Brain microvascular endothelial cell (primary cell): ENCODE measurements around the gene ABCG4.
"Not testable (repeated sequence)": the region's sequence is repeated elsewhere in the genome, so short reads cannot be mapped to it uniquely, and the experiment has no call there.

Source experiments
- DNase-seq: peaks from one replicate; pipeline ENCODE4 v3.0.0-alpha.2; 2020
- H3K27ac ChIP-seq: fragments of 250-450 bp; sonication (Bioruptor Pico); 2 replicates; pipeline ENCODE4 v1.5.1; 2020; ENCODE audit warnings: mild to moderate bottlenecking, moderate library complexity
- H3K27me3 ChIP-seq: fragments of 250-450 bp; sonication (Bioruptor Pico); replicated peaks from 2 replicates; pipeline ENCODE4 v1.5.1; 2020; ENCODE audit warnings: mild to moderate bottlenecking
- H3K36me3 ChIP-seq: fragments of 250-450 bp; sonication (Bioruptor Pico); replicated peaks from 2 replicates; pipeline ENCODE4 v1.5.1; 2020; ENCODE audit warnings: mild to moderate bottlenecking
- H3K4me3 ChIP-seq: 2 replicates; pipeline ENCODE4 v1.5.1; 2011; ENCODE audit warnings: low read depth, mild to moderate bottlenecking, control low read depth, low read length, moderate library complexity
- in situ Hi-C: cut with HindIII; loops from 2 replicates; pipeline ENCODE4 v1.10.0; 2017; ENCODE audit warnings: low sequenced_read_pairs, low pct_ligation_motif_present
- TF ChIP-seq, protein P1 (sequence below): IDR thresholded peaks from 2 replicates; pipeline ENCODE4 v1.5.1; 2011; ENCODE audit warnings: low read depth, mild to moderate bottlenecking, moderate library complexity, low read length, control low read depth, inconsistent platforms; ENCODE audit errors: missing control alignments

Gene ABCG4

DNA sequence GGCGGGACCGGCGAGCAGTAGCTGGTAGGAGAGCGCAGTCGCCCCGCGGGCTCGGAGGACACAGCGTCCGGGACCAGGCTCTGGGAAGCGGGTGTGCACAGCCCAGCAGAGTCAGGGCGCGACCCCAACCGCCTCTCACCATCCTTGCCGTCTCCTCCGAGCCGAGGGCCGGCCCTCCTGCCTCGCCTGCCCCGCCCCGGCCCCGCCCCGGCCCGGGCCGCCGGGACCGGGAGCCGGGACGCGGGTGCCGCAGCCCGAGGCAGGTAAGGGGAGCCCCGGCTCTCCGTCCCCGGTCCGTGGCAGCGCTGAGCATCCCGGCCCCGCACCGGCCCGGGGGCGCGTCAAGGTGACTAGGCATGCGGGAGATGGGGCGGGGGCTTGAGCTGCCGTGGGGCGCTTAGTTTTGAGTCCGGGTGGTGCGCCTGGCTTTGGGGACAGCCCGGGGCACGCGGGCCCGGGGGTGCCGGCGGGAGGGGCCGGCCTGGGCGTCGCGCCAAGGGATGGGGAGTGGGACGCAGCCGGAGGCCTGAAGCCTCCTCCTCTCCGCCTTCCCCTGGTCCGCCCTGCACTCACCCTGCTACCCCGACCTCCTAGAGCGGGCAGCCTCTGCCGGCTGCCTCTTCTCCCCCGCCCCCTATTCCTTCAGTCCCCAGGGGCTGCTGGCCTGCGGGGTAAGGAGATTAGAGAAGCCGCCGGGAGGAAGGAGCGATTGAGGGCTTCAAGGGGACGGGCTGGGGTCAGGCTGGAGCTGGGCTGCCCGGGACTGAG lies at the start of gene ABCG4:
Gene ABCG4 (plus strand): TSS at position 35 of the 768 bp plus-strand sequence. CDS start 914 bp downstream, outside the sequence.
- Histone ChIP-seq H3K36me3 (no peaks in the 10 kb centered on the region), H3K4me3 (peak within 1 kb of the TSS; percentile 57), H3K27ac (no peak within 1 kb of the TSS), H3K27me3 (peaks cover 7% of the 10 kb centered on the region)
- no peak for DNase-seq
- TF ChIP-seq, protein P1, sequence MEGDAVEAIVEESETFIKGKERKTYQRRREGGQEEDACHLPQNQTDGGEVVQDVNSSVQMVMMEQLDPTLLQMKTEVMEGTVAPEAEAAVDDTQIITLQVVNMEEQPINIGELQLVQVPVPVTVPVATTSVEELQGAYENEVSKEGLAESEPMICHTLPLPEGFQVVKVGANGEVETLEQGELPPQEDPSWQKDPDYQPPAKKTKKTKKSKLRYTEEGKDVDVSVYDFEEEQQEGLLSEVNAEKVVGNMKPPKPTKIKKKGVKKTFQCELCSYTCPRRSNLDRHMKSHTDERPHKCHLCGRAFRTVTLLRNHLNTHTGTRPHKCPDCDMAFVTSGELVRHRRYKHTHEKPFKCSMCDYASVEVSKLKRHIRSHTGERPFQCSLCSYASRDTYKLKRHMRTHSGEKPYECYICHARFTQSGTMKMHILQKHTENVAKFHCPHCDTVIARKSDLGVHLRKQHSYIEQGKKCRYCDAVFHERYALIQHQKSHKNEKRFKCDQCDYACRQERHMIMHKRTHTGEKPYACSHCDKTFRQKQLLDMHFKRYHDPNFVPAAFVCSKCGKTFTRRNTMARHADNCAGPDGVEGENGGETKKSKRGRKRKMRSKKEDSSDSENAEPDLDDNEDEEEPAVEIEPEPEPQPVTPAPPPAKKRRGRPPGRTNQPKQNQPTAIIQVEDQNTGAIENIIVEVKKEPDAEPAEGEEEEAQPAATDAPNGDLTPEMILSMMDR = no peak
- in situ Hi-C loops = no loop called here

- no peak overlapping the region for H3K4me3 ChIP-seq
- H3K36me3 ChIP-seq = peaks cover 17% of the 10 kb centered on the region
- H3K27ac ChIP-seq = no peak overlapping the region
- TF ChIP-seq, protein P1 = no peak
- no peaks in the 10 kb centered on the region for H3K27me3 ChIP-seq
- no peak for DNase-seq
- in situ Hi-C loops = no loop called here
Observed at GRCh38 chr11:119099711-119100110, 49.1 kb upstream of the ABCG4 start.

- Histone ChIP-seq H3K27me3 (no peaks in the 10 kb centered on the region), H3K27ac (no peak overlapping the region), H3K36me3 (peaks cover 17% of the 10 kb centered on the region), H3K4me3 (peak overlapping the region; percentile 85)
- peak; percentile 34 for DNase-seq
- TF ChIP-seq, protein P1 = peak; percentile 65
- in situ Hi-C loops = no loop called here
Observed at GRCh38 chr11:119100246-119100970, 48.4 kb upstream of the ABCG4 start.

- peak overlapping the region; percentile 96 for H3K27ac ChIP-seq
- H3K27me3 ChIP-seq = no peaks in the 10 kb centered on the region
- H3K4me3 ChIP-seq = peak overlapping the region; percentile 85
- H3K36me3 ChIP-seq = peaks cover 17% of the 10 kb centered on the region
- DNase-seq = peak; percentile 20
- in situ Hi-C loops = no loop called here
- TF ChIP-seq, protein P1 = peak; percentile 28
Observed at GRCh38 chr11:119100994-119101758, 47.7 kb upstream of the ABCG4 start.

- Histone ChIP-seq H3K27me3 (no peaks in the 10 kb centered on the region), H3K27ac (peak within 1 kb of the TSS; percentile 96), H3K36me3 (peaks cover 11% of the 10 kb centered on the region), H3K4me3 (peak within 1 kb of the TSS; percentile 85)
- in situ Hi-C loops = no loop called here
- DNase-seq = peak; percentile 96
- TF ChIP-seq, protein P1 = no peak
Observed at GRCh38 chr11:119101759-119102423, 47.0 kb upstream of the ABCG4 start, which contains the start of gene DPAGT1. TSS of gene DPAGT1 (minus strand) at chr11:119101853. CDS start at chr11:119101655, 198 bp downstream.

GRCh38 chr11:119103161-119103664 lies 45.6 kb upstream of the ABCG4 start:
- H3K27me3 ChIP-seq, DNase-seq, H3K36me3 ChIP-seq, in situ Hi-C loops: not testable (repeated sequence)
- peak overlapping the region; percentile 3 for H3K4me3 ChIP-seq
- peak overlapping the region; percentile 96 for H3K27ac ChIP-seq
